Measurements from ENCODE around the gene RABGAP1L. TPM values are rescaled to one million over a fixed set of nuclear protein-coding genes. Genes with fewer than 3 reads are reported as not detected.

Gene RABGAP1L
- total and polyA plus RNA-seq, 10 donors = 30.3 to 125 (median 77.7) TPM

GRCh38 chr1:174274884-174275283, 115.6 kb downstream of the RABGAP1L start:
- H3K27me3 ChIP-seq (replicated peaks in 1 of 7) = no peaks in the 10 kb centered on the region
- no peak for TF ChIP-seq POLR2A (IDR thresholded peaks at IDR 0.05)
- TF ChIP-seq, protein P1, sequence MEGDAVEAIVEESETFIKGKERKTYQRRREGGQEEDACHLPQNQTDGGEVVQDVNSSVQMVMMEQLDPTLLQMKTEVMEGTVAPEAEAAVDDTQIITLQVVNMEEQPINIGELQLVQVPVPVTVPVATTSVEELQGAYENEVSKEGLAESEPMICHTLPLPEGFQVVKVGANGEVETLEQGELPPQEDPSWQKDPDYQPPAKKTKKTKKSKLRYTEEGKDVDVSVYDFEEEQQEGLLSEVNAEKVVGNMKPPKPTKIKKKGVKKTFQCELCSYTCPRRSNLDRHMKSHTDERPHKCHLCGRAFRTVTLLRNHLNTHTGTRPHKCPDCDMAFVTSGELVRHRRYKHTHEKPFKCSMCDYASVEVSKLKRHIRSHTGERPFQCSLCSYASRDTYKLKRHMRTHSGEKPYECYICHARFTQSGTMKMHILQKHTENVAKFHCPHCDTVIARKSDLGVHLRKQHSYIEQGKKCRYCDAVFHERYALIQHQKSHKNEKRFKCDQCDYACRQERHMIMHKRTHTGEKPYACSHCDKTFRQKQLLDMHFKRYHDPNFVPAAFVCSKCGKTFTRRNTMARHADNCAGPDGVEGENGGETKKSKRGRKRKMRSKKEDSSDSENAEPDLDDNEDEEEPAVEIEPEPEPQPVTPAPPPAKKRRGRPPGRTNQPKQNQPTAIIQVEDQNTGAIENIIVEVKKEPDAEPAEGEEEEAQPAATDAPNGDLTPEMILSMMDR (IDR thresholded peaks at IDR 0.05 in 8 of 11, conservative IDR thresholded peaks at IDR 0.05 in 3 of 11) = no peak
- no peak for TF ChIP-seq POLR2AphosphoS5 (IDR thresholded peaks at IDR 0.05)
- H3K4me3 ChIP-seq = no peak overlapping the region
- no peaks in the 10 kb centered on the region for H3K9me3 ChIP-seq
- no peak for DNase-seq
- no peak overlapping the region for H3K27ac ChIP-seq
- no peaks in the 10 kb centered on the region for H3K4me1 ChIP-seq
- peaks cover 0 to 40% (median 3%) of the 10 kb centered on the region in 6 donors for H3K36me3 ChIP-seq
- intact Hi-C loops (cut with DNase I; ENCODE audit: low total_unique reads) = no loop called here
- 84 to 97% (median 91%) methylated on average over 2 of the region's 2 CpGs for WGBS, 5 donors

- no peaks in the 10 kb centered on the region for H3K4me1 ChIP-seq
- H3K27me3 ChIP-seq (replicated peaks in 1 of 7) = no peaks in the 10 kb centered on the region
- peaks cover 0 to 52% (median 14%) of the 10 kb centered on the region in 6 donors for H3K36me3 ChIP-seq
- 69 to 91% (median 77%) methylated on average over 1 of the region's 1 CpG for WGBS, 5 donors
- TF ChIP-seq POLR2AphosphoS5 (IDR thresholded peaks at IDR 0.05) = no peak
- no peak for TF ChIP-seq POLR2A (IDR thresholded peaks at IDR 0.05)
- TF ChIP-seq, protein P1 (IDR thresholded peaks at IDR 0.05 in 8 of 11, conservative IDR thresholded peaks at IDR 0.05 in 3 of 11) = no peak
- no peak for DNase-seq
- intact Hi-C loops (cut with DNase I; ENCODE audit: low total_unique reads) = no loop called here
- H3K4me3 ChIP-seq = no peak overlapping the region
- peaks cover 0 to 3% (median 0%) of the 10 kb centered on the region in 8 donors for H3K9me3 ChIP-seq
- no peak overlapping the region for H3K27ac ChIP-seq
These were observed 116.8 kb downstream of the RABGAP1L start for GRCh38 chr1:174276087-174276486.

- Histone ChIP-seq H3K9me3 (peaks cover 0 to 30% (median 19%) of the 10 kb centered on the region in 8 donors), H3K36me3 (peaks cover 2 to 77% (median 36%) of the 10 kb centered on the region in 6 donors), H3K4me1 (no peaks in the 10 kb centered on the region), H3K27ac (no peak overlapping the region), H3K27me3 (replicated peaks in 1 of 7) (no peaks in the 10 kb centered on the region), H3K4me3 (no peak overlapping the region)
- DNase-seq = no peak
- intact Hi-C loops (cut with DNase I; ENCODE audit: low total_unique reads) = no loop called here
- TF ChIP-seq, protein P1 (IDR thresholded peaks at IDR 0.05 in 8 of 11, conservative IDR thresholded peaks at IDR 0.05 in 3 of 11) = no peak
- TF ChIP-seq POLR2AphosphoS5 (IDR thresholded peaks at IDR 0.05) (no peak), POLR2A (IDR thresholded peaks at IDR 0.05) (no peak)
- 94 to 99% (median 96%) methylated on average over 2 of the region's 2 CpGs for WGBS, 5 donors
These were observed 124.7 kb downstream of the RABGAP1L start for GRCh38 chr1:174284052-174284451.

GRCh38 chr1:174286042-174286441, 126.7 kb downstream of the RABGAP1L start:
- H3K36me3 ChIP-seq = peaks cover 2 to 77% (median 41%) of the 10 kb centered on the region in 6 donors
- intact Hi-C loops (cut with DNase I; ENCODE audit: low total_unique reads) = no loop called here
- WGBS, 5 donors = 93 to 99% (median 96%) methylated on average over 1 of the region's 1 CpG
- no peaks in the 10 kb centered on the region for H3K4me1 ChIP-seq
- H3K27me3 ChIP-seq (replicated peaks in 1 of 7) = no peaks in the 10 kb centered on the region
- H3K4me3 ChIP-seq = no peak overlapping the region
- H3K9me3 ChIP-seq = peaks cover 0 to 45% (median 30%) of the 10 kb centered on the region in 8 donors
- no peak overlapping the region for H3K27ac ChIP-seq
- no peak for TF ChIP-seq POLR2AphosphoS5 (IDR thresholded peaks at IDR 0.05)
- TF ChIP-seq POLR2A (IDR thresholded peaks at IDR 0.05) = no peak
- TF ChIP-seq, protein P1 (IDR thresholded peaks at IDR 0.05 in 8 of 11, conservative IDR thresholded peaks at IDR 0.05 in 3 of 11) = no peak
- DNase-seq = no peak

Measured in spleen (tissue), 11 donors.